ENCODE results near the gene KDM6A.

GRCh38 chrX:45126158-45126557 lies 253.2 kb downstream of the KDM6A start:
- TF ChIP-seq POLR2A (IDR thresholded peaks at IDR 0.05; ENCODE audit: low read length) (no peak), GATA1 (IDR thresholded peaks at IDR 0.05; ENCODE audit: low read depth, low read length) (no peak)

Measured in erythroblast (primary cell).